LNCaP clone FGC (cell line): ENCODE data around the gene EVX1.

ENCODE experiments used
- DNase-seq: peaks from one replicate; pipeline ENCODE4 v3.0.0-alpha.2; 2011; ENCODE audit warnings: low read depth
- H3K4me3 ChIP-seq: 2 replicates; pipeline ENCODE4 v1.5.1; 2011; ENCODE audit warnings: mild to moderate bottlenecking, low read depth, low read length, control low read depth
- CTCF ChIP-seq: IDR thresholded peaks from 2 replicates; pipeline ENCODE4 v1.5.1; 2012; ENCODE audit warnings: mild to moderate bottlenecking; ENCODE audit not compliant: control insufficient read depth, insufficient read depth; ENCODE audit errors: extremely low read depth

EVX1 gene

GRCh38 chr7:27212497-27213432 is 29.8 kb upstream of the EVX1 start:
- no peak for DNase-seq
- TF ChIP-seq CTCF, result no peak
- H3K4me3 ChIP-seq, result no peak overlapping the region

- TF ChIP-seq CTCF, result no peak
- H3K4me3 ChIP-seq, result no peak overlapping the region
- DNase-seq, result no peak
Observed at GRCh38 chr7:27213433-27214238, 29.0 kb upstream of the EVX1 start.

GRCh38 chr7:27214239-27214950 is 28.2 kb upstream of the EVX1 start:
- no peak overlapping the region for H3K4me3 ChIP-seq
- DNase-seq, result no peak
- no peak for TF ChIP-seq CTCF

- no peak for DNase-seq
- no peak overlapping the region for H3K4me3 ChIP-seq
- no peak for TF ChIP-seq CTCF
Observed at GRCh38 chr7:27215356-27215755, 27.2 kb upstream of the EVX1 start.

- H3K4me3 ChIP-seq, result no peak overlapping the region
- no peak for DNase-seq
- no peak for TF ChIP-seq CTCF
Observed at GRCh38 chr7:27217951-27218350, 24.7 kb upstream of the EVX1 start.

- no peak for TF ChIP-seq CTCF
- DNase-seq, result no peak
- H3K4me3 ChIP-seq, result no peak overlapping the region
Observed at GRCh38 chr7:27219821-27220220, 22.8 kb upstream of the EVX1 start.
